Suprapubic skin (tissue), 4 donors: ENCODE measurements around the gene GLYATL3. TPM values are rescaled to one million over a fixed set of nuclear protein-coding genes. Genes with fewer than 3 reads are reported as not detected.

ENCODE experiments used
- DNase-seq, 2 donors: peaks; one replicate each; pipeline ENCODE4 v3.0.0-alpha.2; 2019; ENCODE audit warnings: low spot score in 2 of 2
- H3K27ac ChIP-seq: fragments of 200-600 bp; sonication (generic); one replicate; pipeline ENCODE4 v1.5.1; 2019
- H3K27me3 ChIP-seq: fragments of 200-600 bp; sonication (generic); one replicate; pipeline ENCODE4 v1.5.1; 2019
- H3K36me3 ChIP-seq: fragments of 200-600 bp; sonication (generic); one replicate; pipeline ENCODE4 v1.5.1; 2019
- H3K4me1 ChIP-seq: fragments of 200-600 bp; sonication (generic); one replicate; pipeline ENCODE4 v1.5.1; 2019
- H3K4me3 ChIP-seq: fragments of 200-600 bp; sonication (generic); one replicate; pipeline ENCODE4 v1.5.1; 2019; ENCODE audit warnings: mild to moderate bottlenecking
- H3K9me3 ChIP-seq: fragments of 200-600 bp; sonication (generic); one replicate; pipeline ENCODE4 v1.5.1; 2019
- CTCF ChIP-seq, 2 donors: fragments of 200-600 bp in 1 of 2; fragments of 450-650 bp in 1 of 2; sonication (generic) in 1 of 2; IDR thresholded peaks; one replicate each; pipeline ENCODE4 v1.5.1; 2016 to 2019; ENCODE audit warnings: antibody characterized with exemption in 2 of 2, mild to moderate bottlenecking in 1 of 2, moderate library complexity in 1 of 2
- EP300 ChIP-seq: sonication (generic); formaldehyde crosslinking; IDR thresholded peaks from one replicate; pipeline ENCODE4 v1.6.1; 2017; ENCODE audit warnings: antibody characterized with exemption
- POLR2A ChIP-seq, 2 donors: fragments of 450-650 bp; IDR thresholded peaks; one replicate each; pipeline ENCODE4 v1.6.1; 2017; ENCODE audit warnings: antibody characterized with exemption in 2 of 2, mild to moderate bottlenecking in 2 of 2, moderate library complexity in 2 of 2
- POLR2AphosphoS5 ChIP-seq, 3 donors: sonication (generic); formaldehyde crosslinking; IDR thresholded peaks; one replicate each; pipeline ENCODE4 v1.6.1; 2017; ENCODE audit warnings: antibody characterized with exemption in 3 of 3
- WGBS: methylation state at CpG from one replicate; pipeline ENCODE4 v1.1.5; 2018; 5-methylcytosine and 5-hydroxymethylcytosine counted together
- total RNA-seq, 4 donors: library from RNA; depleted of rRNA; stranded (reverse); fragments of >200 nt; gene quantifications; one replicate each; pipeline ENCODE4 v1.1.0, GENCODE V29; 2016

Gene GLYATL3
- total RNA-seq, 4 donors from 2014 or later, result not detected

GRCh38 chr6:49539102-49539501 is 39.4 kb downstream of the GLYATL3 start:
- WGBS, result 96% methylated on average over 3 of the region's 3 CpGs
- H3K9me3 ChIP-seq, result no peaks in the 10 kb centered on the region
- TF ChIP-seq CTCF (IDR thresholded peaks at IDR 0.05) (no peak), POLR2A (IDR thresholded peaks at IDR 0.05) (no peak), POLR2AphosphoS5 (IDR thresholded peaks at IDR 0.05) (no peak), EP300 (no peak)
- H3K4me3 ChIP-seq, result no peak overlapping the region
- no peak for DNase-seq
- peaks cover 7% of the 10 kb centered on the region for H3K4me1 ChIP-seq
- H3K27me3 ChIP-seq, result no peaks in the 10 kb centered on the region
- no peak overlapping the region for H3K27ac ChIP-seq
- H3K36me3 ChIP-seq, result no peaks in the 10 kb centered on the region

GRCh38 chr6:49540614-49541013 is 40.9 kb downstream of the GLYATL3 start:
- no peak for DNase-seq
- no peak overlapping the region for H3K4me3 ChIP-seq
- H3K9me3 ChIP-seq, result no peaks in the 10 kb centered on the region
- no peak for TF ChIP-seq POLR2A (IDR thresholded peaks at IDR 0.05)
- no peak for TF ChIP-seq CTCF (IDR thresholded peaks at IDR 0.05)
- TF ChIP-seq POLR2AphosphoS5 (IDR thresholded peaks at IDR 0.05), result no peak
- no peak for TF ChIP-seq EP300
- H3K36me3 ChIP-seq, result no peaks in the 10 kb centered on the region
- H3K4me1 ChIP-seq, result peaks cover 7% of the 10 kb centered on the region
- no peaks in the 10 kb centered on the region for H3K27me3 ChIP-seq
- H3K27ac ChIP-seq, result no peak overlapping the region

GRCh38 chr6:49541210-49541724 is 41.5 kb downstream of the GLYATL3 start:
- WGBS, result 21% methylated on average over 1 of the region's 1 CpG
- H3K4me1 ChIP-seq, result peaks cover 7% of the 10 kb centered on the region
- no peak for DNase-seq
- H3K4me3 ChIP-seq, result no peak overlapping the region
- H3K9me3 ChIP-seq, result no peaks in the 10 kb centered on the region
- TF ChIP-seq POLR2A (IDR thresholded peaks at IDR 0.05) (no peak), EP300 (no peak), CTCF (IDR thresholded peaks at IDR 0.05) (no peak), POLR2AphosphoS5 (IDR thresholded peaks at IDR 0.05) (no peak)
- no peaks in the 10 kb centered on the region for H3K27me3 ChIP-seq
- H3K36me3 ChIP-seq, result no peaks in the 10 kb centered on the region
- H3K27ac ChIP-seq, result no peak overlapping the region

GRCh38 chr6:49541936-49542335 is 42.2 kb downstream of the GLYATL3 start:
- H3K27me3 ChIP-seq, result no peaks in the 10 kb centered on the region
- 56% methylated on average over 3 of the region's 3 CpGs for WGBS
- DNase-seq, result no peak
- H3K9me3 ChIP-seq, result no peaks in the 10 kb centered on the region
- no peak overlapping the region for H3K4me3 ChIP-seq
- no peak overlapping the region for H3K27ac ChIP-seq
- H3K4me1 ChIP-seq, result peaks cover 7% of the 10 kb centered on the region
- no peak for TF ChIP-seq CTCF (IDR thresholded peaks at IDR 0.05)
- no peak for TF ChIP-seq EP300
- no peak for TF ChIP-seq POLR2A (IDR thresholded peaks at IDR 0.05)
- TF ChIP-seq POLR2AphosphoS5 (IDR thresholded peaks at IDR 0.05), result no peak
- no peaks in the 10 kb centered on the region for H3K36me3 ChIP-seq

GRCh38 chr6:49543087-49543858 is 43.5 kb downstream of the GLYATL3 start:
- H3K27ac ChIP-seq, result no peak overlapping the region
- no peaks in the 10 kb centered on the region for H3K9me3 ChIP-seq
- TF ChIP-seq CTCF (IDR thresholded peaks at IDR 0.05) (no peak), POLR2A (IDR thresholded peaks at IDR 0.05) (no peak), POLR2AphosphoS5 (IDR thresholded peaks at IDR 0.05) (no peak), EP300 (no peak)
- peaks cover 7% of the 10 kb centered on the region for H3K4me1 ChIP-seq
- H3K27me3 ChIP-seq, result no peaks in the 10 kb centered on the region
- DNase-seq, result no peak
- H3K4me3 ChIP-seq, result no peak overlapping the region
- H3K36me3 ChIP-seq, result no peaks in the 10 kb centered on the region
- 66% methylated on average over 7 of the region's 7 CpGs for WGBS
